ENCODE results near the gene VAT1L.
"Not testable (repeated sequence)": the region's sequence is repeated elsewhere in the genome, so short reads cannot be mapped to it uniquely, and the experiment has no call there.

The VAT1L gene

DNA sequence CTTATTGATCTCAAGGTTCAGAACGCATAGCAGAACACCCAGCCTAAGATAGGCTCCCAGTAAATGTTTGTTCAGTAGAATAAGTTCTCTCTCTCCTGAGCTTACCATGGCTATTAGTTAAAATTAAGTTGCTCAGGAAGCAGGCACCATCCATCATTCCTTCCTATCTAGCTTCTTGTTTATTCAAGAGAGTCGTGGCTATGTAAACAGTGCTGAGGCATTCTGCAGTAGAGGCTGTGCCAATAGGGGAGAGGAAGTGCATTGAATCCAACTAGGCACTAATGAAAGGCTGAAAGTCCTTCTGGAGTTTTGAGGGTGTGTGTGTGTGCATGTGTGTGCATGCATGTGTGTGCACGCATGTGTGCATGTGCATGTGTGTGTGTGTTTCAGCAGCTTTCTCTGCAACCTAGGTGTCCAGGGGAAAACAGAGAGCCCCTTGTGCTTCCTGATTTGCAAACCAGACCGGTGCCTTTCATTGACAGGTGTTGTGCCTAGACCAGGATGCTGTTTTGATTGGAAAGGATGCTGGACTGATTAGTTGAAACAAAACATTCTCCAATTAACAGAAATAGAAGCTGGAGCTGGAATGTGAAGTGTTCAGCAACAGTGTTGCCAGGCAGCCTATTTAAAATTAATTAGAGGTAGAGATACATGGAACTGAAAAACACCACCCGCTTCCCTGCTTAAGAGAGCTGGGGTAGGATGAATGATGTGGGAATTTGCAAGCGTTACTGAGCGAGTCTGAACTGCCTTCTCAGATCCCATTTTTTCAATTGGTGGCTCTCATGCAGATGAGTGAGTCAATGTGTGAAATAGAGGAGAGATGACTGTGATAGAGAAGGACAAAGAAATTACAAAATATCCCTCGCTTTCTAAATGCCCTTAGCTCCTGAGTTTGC is 130.7 kb downstream of the VAT1L start:
- DNase-seq = no peak

DNA sequence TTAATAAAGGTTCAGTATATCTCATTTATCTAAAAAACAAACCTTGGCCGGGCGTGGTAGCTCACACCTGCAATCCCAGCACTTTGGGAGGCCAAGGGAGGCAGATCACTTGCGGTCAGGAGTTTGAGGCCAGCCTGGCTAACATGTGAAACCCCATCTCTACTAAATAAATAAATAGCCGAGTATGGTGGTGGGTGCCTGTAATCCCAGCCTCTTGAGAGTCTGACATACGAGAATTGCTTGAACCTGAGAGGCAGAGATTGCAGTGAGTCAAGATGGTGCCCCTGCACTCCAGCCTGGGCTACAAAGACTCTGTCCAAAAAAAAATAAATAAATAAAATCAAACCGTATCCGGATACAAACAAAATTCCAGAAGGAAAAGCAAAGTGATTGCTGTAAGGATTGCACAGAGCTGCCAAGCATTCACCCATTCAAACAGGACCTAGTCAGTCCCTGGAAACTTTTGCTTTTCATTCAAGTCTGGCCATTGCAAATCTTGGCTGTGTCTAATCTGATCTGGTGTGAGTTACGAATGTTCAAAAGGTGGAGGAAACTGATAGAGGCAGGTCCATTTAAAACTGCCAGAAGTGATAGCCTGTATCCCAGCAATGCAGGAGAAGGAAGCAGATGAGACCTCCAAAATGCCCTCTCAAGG is 131.5 kb downstream of the VAT1L start:
- DNase-seq = no peak

DNA sequence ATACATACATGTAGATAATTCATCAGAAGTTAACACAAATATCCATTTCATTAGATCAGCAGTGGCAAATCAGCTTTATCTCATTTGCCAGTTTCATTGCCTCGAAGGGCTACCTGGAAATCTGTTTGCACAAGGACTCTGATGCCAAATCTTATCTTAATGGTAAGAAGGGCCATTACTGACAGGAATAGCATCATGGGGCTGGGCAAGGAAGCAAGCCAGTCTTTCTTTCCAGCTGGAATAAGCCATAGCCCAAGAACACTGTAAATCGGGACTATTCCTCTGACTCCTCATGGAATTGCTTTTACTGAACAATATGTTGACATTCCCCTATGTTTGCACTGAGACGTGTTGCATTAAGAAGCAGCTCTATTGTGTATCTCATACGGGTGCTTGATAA is 132.6 kb downstream of the VAT1L start:
- DNase-seq = no peak

DNA sequence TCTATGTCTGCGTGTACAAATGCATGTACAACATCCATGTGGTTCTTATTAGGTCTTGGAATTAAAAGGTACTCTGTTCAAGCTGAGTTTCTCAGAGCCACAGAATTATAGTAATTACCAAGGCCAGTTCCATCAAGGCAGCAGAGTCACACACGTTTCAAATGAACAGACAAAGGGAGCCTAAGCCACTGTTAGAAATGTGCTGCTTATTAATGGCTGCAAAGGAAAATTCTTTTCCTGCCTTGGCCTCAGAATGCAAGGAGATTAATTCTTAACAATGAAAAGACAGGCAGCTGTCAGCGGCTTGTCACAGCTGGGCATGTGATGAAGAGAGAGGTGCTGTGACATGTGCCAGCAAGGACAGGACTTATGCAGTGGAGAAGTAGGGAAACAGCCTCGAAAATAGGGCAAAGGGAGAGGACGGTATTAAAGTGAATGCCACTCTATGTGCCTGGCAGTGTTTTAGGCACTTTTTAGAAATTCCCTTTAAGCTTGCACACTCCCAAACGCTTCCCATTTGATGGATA is 133.9 kb downstream of the VAT1L start:
- DNase-seq = no peak

DNA sequence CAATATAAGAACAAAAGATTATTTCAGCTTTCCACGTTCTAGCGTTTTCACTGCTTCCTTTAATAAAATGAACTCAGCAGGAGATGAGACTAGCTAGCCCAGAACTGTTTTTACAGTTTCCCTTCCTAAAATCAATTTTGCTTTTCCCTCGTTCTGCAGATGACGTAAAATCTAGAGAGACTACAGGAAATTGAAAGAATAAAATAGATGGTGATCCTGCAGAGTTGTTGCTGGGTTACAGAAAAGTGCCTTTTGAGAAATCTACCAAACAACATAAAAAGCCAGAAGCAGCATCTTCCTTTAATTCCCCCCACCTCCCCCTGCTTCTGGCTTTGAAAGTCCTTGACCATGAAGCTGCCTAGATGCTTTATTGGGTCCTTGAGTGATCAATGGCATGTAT is 137.2 kb downstream of the VAT1L start:
- DNase-seq = no peak

DNA sequence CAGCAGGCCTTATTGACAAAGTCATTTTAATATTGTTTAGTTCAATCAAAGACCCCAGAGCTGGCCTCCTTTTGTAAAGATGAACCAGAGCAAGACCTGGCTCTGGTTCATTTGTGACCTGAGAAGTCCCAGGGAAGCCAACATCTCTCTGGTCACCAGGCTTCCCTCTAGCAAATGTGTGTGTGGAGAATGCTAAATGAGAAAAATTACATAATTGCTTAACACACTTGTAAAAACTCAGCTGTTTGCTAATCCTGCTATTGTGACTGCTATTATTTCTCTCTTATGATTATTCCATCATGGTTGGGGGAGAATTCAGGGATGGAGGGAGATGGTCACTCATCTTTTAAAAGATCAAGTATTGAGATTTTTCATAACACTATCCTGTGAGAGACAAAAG is 139.7 kb downstream of the VAT1L start:
- DNase-seq = no peak

DNA sequence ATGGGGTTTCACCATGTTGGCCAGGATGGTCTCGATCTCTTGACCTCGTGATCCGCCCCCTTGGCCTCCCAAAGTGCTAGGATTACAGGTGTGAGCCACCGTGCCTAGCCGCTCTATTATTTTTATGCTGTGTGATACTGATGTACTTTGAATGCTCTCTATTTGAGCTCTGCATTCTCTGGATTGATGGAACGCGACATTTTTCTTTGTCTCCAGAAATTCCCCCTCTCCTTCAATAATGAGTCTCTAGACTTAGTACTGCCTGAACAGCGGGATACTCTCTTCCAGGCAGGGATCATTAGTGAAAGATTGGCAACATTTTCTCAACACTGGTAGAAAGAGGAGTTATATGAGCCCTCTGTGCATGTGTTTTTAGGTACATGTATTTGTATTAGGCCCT is 140.6 kb downstream of the VAT1L start:
- DNase-seq = no peak

DNA sequence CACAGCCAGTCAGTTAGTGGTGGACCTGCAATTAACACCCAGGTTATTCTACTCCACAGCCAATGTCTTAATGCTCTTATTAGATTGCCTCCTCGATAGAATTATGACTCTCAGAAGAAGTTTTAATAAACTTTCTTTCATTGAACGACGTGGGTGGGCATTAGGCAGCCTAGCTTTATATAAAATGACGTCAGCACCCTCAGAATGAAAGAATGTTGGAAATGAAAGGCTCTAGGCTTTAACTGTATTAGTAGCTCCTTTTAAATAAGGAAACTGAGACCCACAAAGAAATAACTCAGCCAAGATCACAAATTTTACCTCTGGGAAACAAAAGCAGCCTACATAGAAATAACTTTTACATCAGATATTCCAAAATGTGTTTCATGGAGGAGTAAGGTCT is 142.7 kb downstream of the VAT1L start:
- no peak for DNase-seq

DNA sequence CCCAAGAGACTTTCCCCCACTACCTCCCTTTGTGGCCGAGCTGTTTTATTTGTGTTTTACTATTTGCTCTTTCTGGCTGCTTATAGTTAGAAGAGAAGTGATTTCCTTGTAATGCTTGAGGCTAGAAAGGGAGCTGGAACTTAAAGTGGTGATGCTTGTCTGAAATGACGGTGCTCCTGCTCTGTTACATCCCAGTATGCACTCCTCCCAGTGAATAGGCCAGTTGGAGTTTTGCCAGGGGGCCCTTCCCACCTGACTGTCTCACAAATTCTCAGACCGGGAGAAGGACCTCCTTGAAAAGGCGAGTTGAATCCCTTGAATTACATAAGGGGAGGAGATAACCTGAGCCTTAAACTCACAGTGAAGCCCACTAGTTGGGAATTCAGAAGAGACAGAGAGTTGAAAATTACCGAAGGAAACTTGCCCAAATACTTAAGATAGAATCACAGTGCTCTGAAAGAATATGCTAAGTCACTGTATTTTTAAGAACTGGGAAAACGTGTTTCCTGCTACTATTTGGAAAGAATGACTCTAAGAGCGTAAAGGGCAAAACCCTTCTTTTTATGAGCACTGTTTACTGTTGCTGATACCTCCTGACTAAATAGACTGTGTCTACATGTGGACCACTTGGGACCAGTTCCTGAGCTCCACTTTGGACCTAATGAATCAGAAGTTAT is 149.2 kb downstream of the VAT1L start:
- no peak for DNase-seq

DNA sequence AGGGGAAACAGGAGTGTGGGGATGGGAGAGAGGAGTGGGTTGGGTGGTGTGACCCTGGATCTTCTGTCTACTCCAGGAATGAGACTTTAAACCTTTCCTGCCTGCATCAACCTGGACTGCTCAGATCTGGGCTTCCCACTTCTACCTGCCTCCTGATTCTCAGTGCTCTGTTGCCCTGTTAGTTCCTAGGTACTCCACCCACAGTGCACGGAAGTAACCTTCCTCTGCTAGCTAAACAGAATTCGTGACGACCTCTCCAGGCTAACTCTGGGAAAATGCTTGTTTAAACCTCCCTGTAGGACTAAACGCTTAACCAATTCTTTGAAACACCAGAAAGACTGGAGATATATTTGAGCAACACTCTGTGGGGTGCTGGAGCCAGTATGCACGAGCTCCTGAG is 150.5 kb downstream of the VAT1L start:
- DNase-seq = no peak

DNA sequence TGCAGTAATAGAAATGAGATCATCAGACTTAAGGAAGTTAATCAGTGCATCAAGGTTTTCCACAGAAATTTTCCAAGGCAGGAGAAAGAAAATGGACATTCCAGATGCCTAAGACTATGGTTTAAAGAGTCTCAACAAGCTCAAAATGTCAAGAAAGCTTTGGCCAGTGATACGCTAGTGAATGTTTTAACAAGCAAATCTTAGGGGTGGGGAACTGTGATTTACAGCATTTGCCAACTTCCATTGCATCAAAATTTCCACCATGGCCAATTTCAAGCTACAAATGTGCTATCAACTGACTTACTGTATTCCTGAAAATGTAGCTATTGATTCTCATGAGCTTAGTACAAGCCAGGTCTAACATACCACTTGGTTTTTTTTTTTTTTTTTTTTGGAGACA is 151.6 kb downstream of the VAT1L start:
- no peak for DNase-seq

DNA sequence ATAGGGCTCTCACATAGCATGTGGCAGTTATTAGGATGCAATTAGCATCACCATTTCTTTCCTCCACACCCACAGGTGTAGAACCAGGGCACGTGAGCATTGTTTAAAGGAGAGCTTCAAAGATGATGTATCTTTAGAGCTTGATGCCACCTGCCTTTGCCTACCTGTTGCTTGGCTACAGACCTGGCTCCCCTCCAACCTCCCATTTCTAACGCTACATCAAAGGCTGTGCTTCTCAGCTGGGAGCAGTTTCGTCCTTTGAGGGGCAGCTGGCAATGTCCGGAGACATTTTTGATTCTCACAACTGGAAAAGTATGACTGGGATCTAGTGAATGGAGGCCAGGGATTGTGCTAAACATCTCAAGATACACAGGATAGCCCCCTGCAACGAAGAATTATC is 155.4 kb downstream of the VAT1L start:
- no peak for DNase-seq

DNA sequence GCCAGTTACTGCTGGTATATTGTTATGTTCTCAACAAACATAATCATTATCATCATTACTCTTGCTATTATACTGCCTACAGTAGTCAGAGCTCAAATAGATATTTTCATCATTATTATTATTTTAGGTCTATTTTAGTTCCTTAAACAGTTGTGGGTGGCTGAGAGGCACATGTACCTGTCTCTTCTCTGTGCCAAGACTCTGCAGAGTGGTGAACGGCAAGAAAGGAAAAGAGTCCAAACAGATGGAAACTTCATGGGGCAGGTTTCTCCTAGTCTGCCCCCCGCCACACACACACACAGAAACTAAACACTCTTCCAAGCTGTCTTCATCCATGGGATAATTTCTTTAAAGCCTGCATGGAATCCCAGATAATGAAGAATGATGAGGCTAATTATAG is 156.3 kb downstream of the VAT1L start:
- DNase-seq = no peak

DNA sequence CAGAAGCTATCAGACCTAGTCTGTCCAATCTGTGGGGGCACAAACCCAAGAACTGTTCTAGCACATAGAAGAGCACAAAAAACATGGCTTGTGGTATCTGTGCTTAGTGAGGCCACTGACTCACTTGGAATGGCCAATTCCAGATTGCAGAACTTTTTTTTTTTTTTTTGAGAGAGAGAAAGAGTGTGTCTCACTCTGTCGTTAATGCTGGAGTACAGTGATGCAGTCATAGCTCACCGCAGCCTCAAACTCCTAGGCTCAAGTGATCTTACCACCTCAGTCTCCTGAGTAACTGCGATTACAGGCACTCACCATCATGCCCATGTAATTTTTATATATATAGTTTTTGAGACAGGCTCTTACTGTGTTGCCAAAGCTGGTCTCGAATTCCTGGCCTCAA is 156.8 kb downstream of the VAT1L start:
- no peak for DNase-seq

DNA sequence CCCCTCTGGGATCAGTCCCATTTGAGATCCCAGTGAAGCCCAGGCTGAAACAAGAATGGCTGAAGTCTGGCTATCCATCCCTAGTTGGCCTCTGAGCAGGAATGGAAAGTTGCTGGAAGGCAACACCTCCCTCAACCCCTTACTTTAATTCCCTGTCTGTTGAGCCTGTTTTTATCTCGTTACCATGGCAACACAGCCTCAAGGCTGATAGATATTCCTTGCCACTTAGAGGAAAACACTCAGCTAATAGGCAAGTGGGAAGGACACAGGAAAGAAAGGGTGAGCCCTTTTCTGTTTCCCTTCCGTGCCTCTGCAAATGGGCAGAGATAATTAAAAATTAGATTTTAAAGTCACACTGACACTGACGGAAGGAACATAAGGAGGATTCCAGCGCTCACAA is 158.5 kb downstream of the VAT1L start:
- DNase-seq = no peak

DNA sequence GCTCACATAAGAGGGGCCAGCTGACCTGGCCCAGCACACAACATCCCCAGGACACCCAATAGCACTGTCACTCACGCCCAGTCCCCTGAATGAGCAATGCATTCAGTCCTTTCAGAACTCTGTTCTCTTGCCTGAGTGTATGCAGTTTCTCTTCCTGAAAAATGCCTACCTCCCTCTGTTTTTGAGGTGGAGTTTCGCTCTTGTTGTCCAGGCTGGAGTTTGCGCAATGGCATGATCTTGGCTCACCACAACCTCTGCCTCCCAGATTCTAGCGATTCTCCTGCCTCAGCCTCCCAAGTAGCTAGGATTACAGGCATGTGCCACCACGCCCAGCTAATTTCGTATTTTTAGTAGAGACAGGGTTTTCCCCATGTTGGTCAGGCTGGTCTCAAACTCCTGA is 159.2 kb downstream of the VAT1L start:
- DNase-seq = not testable (repeated sequence)

DNA sequence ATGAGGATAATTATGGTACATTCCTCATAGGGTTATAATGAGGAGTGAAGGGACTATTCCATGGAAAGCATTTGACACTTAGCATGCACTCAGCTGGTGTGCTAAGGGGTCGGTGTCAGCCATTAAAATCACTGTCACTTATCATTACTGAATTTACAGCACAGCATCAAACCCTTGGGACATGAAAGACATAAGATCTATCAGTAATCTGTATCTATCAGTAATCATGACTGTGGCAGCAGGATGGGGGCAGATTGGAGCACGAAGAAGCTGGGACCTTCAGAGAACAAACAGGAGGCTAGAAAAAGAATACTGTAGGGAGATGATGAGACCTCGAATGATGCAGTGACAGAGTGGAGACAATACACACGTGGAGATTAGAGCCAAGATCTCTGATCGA is 160.5 kb downstream of the VAT1L start:
- DNase-seq = no peak

DNA sequence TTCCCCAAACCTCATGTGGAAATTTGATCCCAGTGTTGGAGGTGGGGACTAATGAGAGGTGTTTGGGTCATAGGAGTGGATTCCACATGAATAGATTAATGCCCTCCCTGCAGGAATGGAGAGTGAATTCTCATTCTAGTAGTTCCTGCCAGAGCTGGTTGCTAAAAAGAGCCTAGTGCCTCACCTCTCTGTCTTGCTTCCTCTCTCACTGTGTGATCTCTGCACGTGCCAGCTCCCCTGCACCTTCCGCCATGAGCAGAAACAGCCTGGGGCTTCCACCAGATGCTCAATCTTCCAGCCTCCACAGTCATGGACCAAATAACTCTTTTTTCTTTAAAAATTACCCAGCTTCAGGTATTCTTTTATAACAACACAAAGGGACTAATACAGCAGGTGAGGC is 161.1 kb downstream of the VAT1L start:
- DNase-seq = no peak

DNA sequence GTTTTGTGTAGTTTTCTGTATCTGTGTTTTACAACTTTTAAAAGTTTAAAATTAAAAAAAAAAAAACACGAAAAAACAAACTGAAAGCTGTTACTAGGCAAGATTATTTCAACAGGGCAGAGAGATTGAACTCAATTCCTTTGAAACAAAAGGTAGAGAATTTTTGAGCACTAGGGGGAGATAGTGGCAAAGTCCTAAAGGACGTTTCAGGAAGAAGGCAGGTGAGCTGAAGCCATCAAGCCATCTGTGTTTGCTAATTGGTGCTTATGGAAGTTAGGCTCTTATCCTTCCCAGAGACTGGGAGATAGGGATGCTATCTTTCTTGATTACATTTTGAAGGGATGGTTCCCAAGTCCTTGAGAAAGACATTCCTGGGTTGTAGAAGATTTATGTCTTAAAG is 163.4 kb downstream of the VAT1L start:
- no peak for DNase-seq

DNA sequence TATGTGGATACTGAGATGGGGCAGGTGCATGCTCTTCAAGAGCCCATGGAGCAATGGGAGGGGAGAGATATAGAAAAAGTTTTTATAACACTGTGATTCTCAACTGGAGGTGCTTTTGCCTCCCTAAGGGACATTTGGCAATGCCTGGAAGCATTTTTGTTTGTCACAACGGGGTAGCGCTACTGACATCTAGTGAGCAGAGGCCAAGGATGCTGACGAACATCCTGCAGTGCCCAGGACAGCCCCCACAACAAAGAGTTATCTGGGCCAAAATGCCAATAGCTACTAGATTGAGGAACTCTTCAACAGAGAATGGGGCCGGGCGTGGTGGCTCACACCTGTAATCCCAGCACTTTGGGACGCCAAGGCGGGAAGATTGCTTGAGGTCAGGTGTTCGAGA is 166.8 kb downstream of the VAT1L start:
- no peak for DNase-seq

DNA sequence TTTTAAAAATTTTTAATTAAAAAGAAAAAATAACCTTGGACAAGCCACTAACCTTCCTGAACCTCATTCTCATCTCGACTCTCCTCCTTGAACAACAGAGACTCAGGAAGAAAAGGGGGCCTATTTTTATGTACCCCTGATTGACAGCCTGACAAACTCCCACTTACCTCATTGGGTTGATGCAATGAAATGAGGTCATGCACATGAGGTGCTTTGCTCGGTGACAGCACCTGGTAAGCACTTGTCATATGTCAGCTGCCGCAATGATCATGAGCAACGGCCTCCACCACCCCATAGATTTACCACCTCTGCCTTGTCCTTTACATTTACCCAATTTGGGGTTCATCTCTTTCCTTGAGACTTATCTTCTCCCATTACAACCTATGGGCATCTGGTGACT is 167.9 kb downstream of the VAT1L start:
- DNase-seq = no peak

DNA sequence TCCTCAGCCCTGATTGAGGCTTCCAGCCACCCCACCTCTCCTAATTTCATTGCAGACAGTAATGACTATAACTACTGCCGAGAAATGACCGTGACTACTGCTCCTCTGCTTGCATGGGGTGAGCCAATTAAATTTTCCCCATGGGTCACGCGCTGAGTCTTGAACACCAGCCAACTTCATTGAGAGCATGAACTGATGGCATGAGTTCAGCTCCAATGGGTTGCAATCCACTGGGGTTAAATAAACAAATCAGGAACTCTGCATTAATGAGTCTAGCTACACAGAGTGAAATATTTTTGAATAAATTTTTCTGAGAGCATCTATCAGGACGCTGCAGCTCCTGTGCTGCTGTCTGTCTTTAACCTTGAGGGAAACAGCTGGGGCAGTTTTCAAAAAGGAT is 172.4 kb downstream of the VAT1L start:
- no peak for DNase-seq

DNA sequence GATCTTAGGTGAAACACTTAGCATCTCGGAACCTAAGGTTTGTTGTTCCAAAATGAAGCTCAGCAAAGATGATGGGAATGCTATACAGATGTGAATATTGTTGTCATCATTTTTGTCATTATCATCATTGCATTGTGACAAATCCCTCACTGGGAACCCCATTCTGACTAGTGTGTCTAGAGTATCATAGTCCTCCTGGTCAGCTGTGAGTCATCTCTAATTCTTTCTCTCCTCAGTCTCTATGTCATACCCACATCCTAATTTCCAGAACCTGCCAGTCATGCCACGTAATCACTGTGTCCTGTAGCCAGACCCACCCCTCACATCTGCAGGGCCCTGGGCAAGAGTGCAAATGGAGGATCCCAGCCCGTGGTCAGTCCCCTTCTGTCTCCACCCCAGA is 173.4 kb downstream of the VAT1L start:
- no peak for DNase-seq

DNA sequence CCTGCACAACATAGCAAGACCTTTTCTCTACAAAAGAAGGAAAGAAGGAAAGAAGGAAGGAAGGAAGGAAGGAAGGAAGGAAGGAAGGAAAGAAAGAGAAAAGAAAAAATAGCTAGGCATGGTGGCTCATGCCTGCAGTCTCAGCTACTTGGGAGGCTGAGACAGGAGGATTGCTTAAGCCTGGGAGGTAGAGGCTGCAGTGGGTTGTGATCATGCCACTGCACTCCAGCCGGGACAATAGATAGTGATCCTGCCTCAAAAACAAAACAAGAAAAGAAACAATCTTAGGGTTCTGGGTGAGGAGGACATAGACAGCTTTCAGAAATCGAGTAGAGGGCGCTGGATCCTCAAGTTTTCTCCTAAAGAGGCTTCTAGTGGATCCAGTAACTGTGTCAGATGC is 174.3 kb downstream of the VAT1L start:
- no peak for DNase-seq
